ENCODE measurements around the gene LEMD2.

- no peak for TF ChIP-seq CTCF (conservative IDR thresholded peaks at IDR 0.05; ENCODE audit: low read depth, low read length)
- no peak for TF ChIP-seq POLR2A (IDR thresholded peaks at IDR 0.05; ENCODE audit: low read depth, low read length)
- TF ChIP-seq SMC3 (IDR thresholded peaks at IDR 0.05; ENCODE audit: low read depth, low read length) = no peak
- no peak for TF ChIP-seq MAFK (IDR thresholded peaks at IDR 0.05; ENCODE audit: low read depth, low read length)
- TF ChIP-seq RCOR1 (IDR thresholded peaks at IDR 0.05; ENCODE audit: insufficient replicate concordance, low read length) = no peak
- no peak for TF ChIP-seq CEBPB (IDR thresholded peaks at IDR 0.05; ENCODE audit: low read depth, low read length)
- TF ChIP-seq, protein P1, sequence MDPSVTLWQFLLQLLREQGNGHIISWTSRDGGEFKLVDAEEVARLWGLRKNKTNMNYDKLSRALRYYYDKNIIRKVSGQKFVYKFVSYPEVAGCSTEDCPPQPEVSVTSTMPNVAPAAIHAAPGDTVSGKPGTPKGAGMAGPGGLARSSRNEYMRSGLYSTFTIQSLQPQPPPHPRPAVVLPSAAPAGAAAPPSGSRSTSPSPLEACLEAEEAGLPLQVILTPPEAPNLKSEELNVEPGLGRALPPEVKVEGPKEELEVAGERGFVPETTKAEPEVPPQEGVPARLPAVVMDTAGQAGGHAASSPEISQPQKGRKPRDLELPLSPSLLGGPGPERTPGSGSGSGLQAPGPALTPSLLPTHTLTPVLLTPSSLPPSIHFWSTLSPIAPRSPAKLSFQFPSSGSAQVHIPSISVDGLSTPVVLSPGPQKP (IDR thresholded peaks at IDR 0.05; ENCODE audit: borderline replicate concordance, low read depth, low read length) = no peak
- TF ChIP-seq MAZ (IDR thresholded peaks at IDR 0.05; ENCODE audit: borderline replicate concordance, low read depth, low read length) = no peak
- no peak for TF ChIP-seq FOS (IDR thresholded peaks at IDR 0.05; ENCODE audit: low read depth, low read length)
- TF ChIP-seq, protein P2, sequence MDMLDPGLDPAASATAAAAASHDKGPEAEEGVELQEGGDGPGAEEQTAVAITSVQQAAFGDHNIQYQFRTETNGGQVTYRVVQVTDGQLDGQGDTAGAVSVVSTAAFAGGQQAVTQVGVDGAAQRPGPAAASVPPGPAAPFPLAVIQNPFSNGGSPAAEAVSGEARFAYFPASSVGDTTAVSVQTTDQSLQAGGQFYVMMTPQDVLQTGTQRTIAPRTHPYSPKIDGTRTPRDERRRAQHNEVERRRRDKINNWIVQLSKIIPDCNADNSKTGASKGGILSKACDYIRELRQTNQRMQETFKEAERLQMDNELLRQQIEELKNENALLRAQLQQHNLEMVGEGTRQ (IDR thresholded peaks at IDR 0.05; ENCODE audit: low read depth, low read length) = no peak
- TF ChIP-seq RAD21 (IDR thresholded peaks at IDR 0.05; ENCODE audit: low read length) = no peak
Measured at GRCh38 chr6:33756211-33756954, 32.5 kb downstream of the LEMD2 start.
